Measurements from ENCODE around the gene ME2.

GRCh38 chr18:50937183-50937582, 58.3 kb downstream of the ME2 start:
- TF ChIP-seq CTCF (IDR thresholded peaks at IDR 0.05; ENCODE audit: low read depth, low read length) (no peak), EZH2phosphoT487 (IDR thresholded peaks at IDR 0.05; ENCODE audit: low read depth) (no peak)

All from OCI-LY3 (cell line).